Chondrocyte (in vitro differentiated cells): ENCODE data around the gene PACS2. TPM values are rescaled to one million over a fixed set of nuclear protein-coding genes. Genes with fewer than 3 reads are reported as not detected.

Source experiments
- DNase-seq: peaks from one replicate; pipeline ENCODE4 v3.0.0; 2021; ENCODE audit warnings: mixed read lengths, low spot score
- H3K27ac Mint-ChIP-seq: one replicate; pipeline ENCODE4 v1.8.0; 2021; ENCODE audit warnings: mild to moderate bottlenecking, moderate library complexity, mixed read lengths; ENCODE audit not compliant: unreplicated experiment
- H3K27me3 Mint-ChIP-seq: 2 replicates; pipeline ENCODE4 v1.8.0; 2021; ENCODE audit warnings: low read depth, mixed read lengths
- H3K36me3 Mint-ChIP-seq: 2 replicates; pipeline ENCODE4 v1.8.0; 2021; ENCODE audit warnings: low read depth, mixed read lengths
- H3K4me1 Mint-ChIP-seq: 2 replicates; pipeline ENCODE4 v1.8.0; 2021; ENCODE audit warnings: low read depth, mild to moderate bottlenecking, mixed read lengths
- H3K4me3 Mint-ChIP-seq: one replicate; pipeline ENCODE4 v1.8.0; 2021; ENCODE audit warnings: mild to moderate bottlenecking, moderate library complexity, mixed read lengths; ENCODE audit not compliant: unreplicated experiment
- H3K9me3 Mint-ChIP-seq: 2 replicates; pipeline ENCODE4 v1.8.0; 2021; ENCODE audit warnings: low read depth, mixed read lengths
- CTCF ChIP-seq: fragments of 200-600 bp; sonication (generic); IDR thresholded peaks from 2 replicates; pipeline ENCODE4 v1.5.0; 2021; ENCODE audit warnings: antibody characterized with exemption, mild to moderate bottlenecking, moderate library complexity
- total RNA-seq: library from RNA; stranded (reverse); gene quantifications from 3 replicates; pipeline ENCODE4 v1.2.1, GENCODE V29; 2021

The PACS2 gene
- total RNA-seq, 1 donor from 2014 or later: 82.6 TPM

- peaks cover 29% of the 10 kb centered on the region for H3K4me1 Mint-ChIP-seq
- TF ChIP-seq CTCF: no peak
- H3K27me3 Mint-ChIP-seq: no peaks in the 10 kb centered on the region
- peaks cover 1% of the 10 kb centered on the region for H3K36me3 Mint-ChIP-seq
- H3K27ac Mint-ChIP-seq: no peak overlapping the region
- H3K4me3 Mint-ChIP-seq: peak overlapping the region; percentile 85
- H3K9me3 Mint-ChIP-seq: no peaks in the 10 kb centered on the region
- DNase-seq: no peak
Observed at GRCh38 chr14:105421723-105422615, 107.4 kb downstream of the PACS2 start.

- no peaks in the 10 kb centered on the region for H3K27me3 Mint-ChIP-seq
- peaks cover 4% of the 10 kb centered on the region for H3K36me3 Mint-ChIP-seq
- DNase-seq: no peak
- no peak overlapping the region for H3K4me3 Mint-ChIP-seq
- peaks cover 29% of the 10 kb centered on the region for H3K4me1 Mint-ChIP-seq
- no peaks in the 10 kb centered on the region for H3K9me3 Mint-ChIP-seq
- TF ChIP-seq CTCF: no peak
- no peak overlapping the region for H3K27ac Mint-ChIP-seq
Observed at GRCh38 chr14:105422695-105423487, 108.3 kb downstream of the PACS2 start.

GRCh38 chr14:105423488-105424195 is 109.1 kb downstream of the PACS2 start:
- Mint-ChIP-seq H3K36me3 (peaks cover 7% of the 10 kb centered on the region), H3K27me3 (no peaks in the 10 kb centered on the region), H3K27ac (no peak overlapping the region), H3K4me3 (no peak overlapping the region), H3K9me3 (no peaks in the 10 kb centered on the region), H3K4me1 (peaks cover 25% of the 10 kb centered on the region)
- no peak for DNase-seq
- no peak for TF ChIP-seq CTCF

- peaks cover 21% of the 10 kb centered on the region for H3K4me1 Mint-ChIP-seq
- TF ChIP-seq CTCF: no peak
- no peak for DNase-seq
- H3K9me3 Mint-ChIP-seq: no peaks in the 10 kb centered on the region
- H3K36me3 Mint-ChIP-seq: peaks cover 7% of the 10 kb centered on the region
- H3K27me3 Mint-ChIP-seq: no peaks in the 10 kb centered on the region
- H3K27ac Mint-ChIP-seq: no peak overlapping the region
- no peak overlapping the region for H3K4me3 Mint-ChIP-seq
Observed at GRCh38 chr14:105424861-105425260, 110.3 kb downstream of the PACS2 start.

GRCh38 chr14:105425823-105426247 is 111.3 kb downstream of the PACS2 start:
- Mint-ChIP-seq H3K36me3 (peaks cover 11% of the 10 kb centered on the region), H3K27ac (no peak overlapping the region), H3K4me3 (no peak overlapping the region), H3K27me3 (no peaks in the 10 kb centered on the region), H3K4me1 (peaks cover 29% of the 10 kb centered on the region), H3K9me3 (peaks cover 2% of the 10 kb centered on the region)
- no peak for TF ChIP-seq CTCF
- no peak for DNase-seq
